Measurements from ENCODE around the gene TMEM129.
"Not testable (repeated sequence)": the region's sequence is repeated elsewhere in the genome, so short reads cannot be mapped to it uniquely, and the experiment has no call there.

TMEM129 gene

DNA sequence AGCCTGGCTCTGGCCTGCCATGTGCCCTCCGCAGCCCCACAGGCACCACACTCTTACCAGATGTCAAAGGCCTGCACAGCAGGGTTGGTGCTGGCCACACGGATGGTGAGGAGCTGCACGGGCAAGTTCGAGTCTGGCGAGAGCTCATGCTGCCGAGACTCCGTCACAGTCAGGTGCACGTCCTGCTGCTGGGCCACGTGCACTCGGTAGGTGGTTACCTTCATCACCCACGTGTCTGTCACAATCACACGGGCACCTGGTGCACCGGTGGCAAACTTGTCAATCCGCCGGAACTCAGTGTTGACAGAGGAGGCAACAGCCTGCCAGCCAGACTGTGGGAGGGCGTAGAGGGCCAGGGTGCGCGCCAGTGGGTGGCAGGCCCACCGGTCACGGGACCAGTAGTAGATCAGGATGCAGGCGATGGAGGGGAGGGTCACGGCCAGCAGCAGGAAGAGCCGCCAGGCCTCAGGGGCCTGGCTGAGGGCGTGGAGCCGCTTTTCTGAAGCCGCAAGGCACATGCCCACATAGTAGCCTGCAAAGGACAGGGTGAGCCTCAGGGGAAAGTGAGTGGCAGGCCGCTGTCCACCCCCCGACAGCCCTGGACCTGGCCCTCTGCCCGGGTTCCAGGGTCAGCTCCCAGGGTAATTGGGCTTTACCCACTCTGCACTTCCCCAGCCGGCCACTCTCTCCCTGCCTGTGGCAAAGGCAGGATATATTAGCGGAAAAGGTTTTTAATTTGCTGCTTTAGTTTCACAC is 2.9 kb downstream of the TMEM129 start:
- no peak for DNase-seq

DNA sequence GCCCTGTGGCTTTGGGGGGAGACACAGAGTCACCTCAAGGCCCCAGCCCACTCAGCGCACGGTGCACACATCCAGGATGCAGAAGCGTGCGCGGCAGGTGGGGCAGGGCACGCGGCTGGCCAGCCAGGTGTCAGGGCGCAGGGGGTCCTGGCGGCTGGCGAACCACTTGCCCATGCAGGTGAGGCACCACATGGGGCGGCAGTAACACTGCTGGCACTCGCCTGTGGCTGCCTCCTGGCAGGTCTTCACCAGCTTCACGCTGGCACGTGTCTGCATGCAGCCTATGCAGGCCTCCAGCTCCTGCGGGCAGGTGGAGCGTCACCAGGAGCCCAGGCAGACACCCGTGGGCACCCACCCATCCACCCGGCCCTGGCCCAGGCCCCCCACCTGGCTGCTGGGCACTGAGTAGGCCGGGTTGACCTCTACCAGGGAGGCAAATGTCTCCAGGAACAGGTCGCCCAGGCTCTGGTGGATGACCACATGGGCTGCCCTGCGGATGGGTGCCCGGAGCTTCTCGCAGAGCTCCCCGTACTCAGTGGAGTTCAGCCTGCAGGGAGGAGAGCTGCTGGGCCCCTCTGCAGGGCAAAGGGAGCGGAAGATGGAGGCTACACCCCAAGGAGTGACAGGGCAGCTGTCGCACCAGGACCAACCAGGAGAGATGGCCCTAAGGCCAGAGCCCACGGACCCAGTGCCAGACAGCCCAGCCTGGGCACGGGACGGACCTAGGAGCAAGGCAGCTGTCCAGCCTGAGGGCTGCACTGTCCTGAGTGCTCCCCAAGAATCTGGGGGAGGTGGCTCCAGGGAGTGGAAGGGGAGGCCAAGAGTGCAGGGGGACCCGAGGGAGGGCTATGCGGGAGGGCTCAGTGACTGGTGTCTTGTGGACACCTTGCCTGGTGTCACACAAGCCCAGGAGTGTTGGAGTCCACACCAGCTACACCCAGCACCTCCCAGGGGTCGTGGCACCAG is 3.7 kb downstream of the TMEM129 start:
- DNase-seq = no peak

DNA sequence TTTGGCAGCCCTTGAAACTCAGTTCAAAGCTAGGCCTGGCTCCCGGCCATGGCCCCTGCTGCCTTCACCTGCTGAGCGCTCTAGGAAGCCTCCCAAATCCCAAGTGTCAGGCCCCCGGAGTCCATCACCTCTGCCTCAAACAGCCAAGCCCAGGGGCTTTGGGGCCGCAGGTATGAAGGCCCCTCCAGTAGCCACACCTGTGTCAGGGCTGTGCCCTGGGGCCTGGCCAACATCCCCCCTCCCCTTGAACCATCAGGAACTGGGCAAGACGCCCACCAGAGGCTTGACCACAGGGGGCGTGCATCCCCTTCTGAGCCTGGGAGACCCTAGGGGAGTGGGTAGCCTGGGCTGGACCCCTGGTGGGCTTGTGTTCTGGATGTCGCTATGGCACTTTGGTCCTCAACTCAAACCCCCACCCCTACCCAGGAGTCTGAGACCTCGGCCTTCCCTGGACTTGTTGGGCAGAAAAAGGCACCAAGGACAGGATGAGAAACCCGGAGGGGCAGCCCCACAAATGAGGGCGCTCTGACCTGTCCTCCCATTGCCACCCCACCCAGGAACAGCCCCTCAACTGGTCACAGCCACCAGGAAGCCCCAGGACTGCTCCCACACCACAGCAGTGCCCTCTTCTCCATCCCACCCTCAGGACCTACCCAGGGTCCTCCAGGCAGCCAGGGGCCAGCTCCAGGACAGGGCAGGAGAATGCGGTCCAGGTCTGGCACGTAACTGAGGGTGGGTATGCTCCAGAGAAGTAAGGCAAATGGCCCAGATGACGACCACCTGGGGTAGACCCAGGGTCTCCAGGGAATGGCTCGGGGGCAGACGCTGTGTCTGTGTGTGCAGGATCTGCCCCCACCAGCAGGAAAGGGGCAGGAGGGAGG is 4.8 kb downstream of the TMEM129 start:
- no peak for DNase-seq

- DNase-seq = no peak
Observed at GRCh38 chr4:1715002-1715758, 5.9 kb downstream of the TMEM129 start.

DNA sequence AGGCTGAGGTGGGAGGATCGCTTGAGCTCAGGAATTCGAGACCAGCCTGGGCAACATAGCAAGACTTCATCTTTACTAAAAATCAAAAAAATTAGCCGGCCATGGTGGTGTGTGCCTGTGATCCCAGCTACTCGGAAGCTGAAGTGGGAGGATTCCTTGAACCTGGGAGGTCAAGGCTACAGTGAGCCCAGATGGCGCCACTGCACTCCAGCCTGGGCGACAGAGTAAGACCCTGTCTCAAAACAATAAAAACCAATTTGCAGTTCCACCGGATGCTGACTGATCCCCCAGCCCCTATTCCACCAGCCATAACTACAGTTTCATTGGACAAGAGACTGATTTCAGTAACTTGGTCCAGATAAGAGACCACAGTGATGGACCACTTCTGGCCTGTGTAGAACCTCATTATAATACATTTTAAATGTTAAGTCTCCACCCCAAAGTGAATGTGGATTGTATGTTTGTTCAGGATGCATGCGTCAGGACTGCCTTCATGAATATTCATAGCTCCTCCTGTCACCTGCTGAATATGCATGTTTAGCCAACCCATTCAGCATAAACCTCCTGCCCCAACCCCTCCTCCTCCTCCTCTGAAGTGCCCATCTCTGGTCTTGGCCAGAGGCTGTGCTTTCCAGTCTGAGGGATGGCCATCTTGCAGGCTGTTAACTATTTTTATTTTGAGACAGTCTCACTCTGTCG is 6.7 kb downstream of the TMEM129 start:
- no peak for DNase-seq

DNA sequence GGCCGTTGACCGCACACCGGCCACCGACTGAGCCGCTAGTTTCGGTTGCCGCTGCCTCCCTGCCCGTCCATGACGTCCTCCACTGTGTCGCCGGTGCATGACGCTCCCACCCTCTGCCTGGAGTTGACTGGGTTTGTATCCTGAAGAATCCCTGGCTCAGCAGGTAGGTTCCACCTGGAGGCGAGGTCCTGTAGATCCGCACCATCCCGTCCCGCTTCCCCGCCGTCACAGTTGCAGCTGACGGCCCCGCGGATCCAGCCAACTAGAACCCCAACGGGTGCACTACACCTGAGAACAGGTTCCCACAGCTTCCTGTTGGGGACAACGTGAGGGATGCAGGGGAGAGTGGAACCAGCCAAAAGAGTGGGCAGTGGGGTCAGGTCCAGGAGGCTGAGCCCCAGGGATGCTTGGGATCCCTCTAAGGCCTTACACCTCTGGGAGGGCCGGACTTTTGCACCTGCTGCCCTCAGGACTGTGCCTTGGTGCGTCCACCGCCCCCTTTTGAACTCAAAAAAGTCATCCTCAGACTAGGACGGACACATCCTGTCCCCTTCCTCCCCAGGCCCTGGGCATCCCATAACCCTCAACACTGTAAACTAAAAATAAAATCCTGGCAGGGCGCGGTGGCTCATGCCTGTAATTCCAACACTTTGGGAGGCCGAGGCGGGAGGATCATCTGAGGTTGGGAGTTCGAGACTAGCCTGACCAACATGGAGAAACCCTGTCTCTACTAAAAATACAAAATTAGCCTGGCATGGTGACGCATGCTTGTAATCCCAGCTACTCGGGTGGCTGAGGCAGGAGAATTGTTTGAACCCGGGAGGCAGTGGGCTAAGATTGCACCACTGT is 7.9 kb downstream of the TMEM129 start:
- no peak for DNase-seq

GRCh38 chr4:1712216-1713002 is 8.7 kb downstream of the TMEM129 start, which contains the start of gene SLBP:
TSS of gene SLBP (minus strand) at chr4:1712319. CDS start at chr4:1712188, 131 bp downstream.
- DNase-seq = peak; percentile 71

DNA sequence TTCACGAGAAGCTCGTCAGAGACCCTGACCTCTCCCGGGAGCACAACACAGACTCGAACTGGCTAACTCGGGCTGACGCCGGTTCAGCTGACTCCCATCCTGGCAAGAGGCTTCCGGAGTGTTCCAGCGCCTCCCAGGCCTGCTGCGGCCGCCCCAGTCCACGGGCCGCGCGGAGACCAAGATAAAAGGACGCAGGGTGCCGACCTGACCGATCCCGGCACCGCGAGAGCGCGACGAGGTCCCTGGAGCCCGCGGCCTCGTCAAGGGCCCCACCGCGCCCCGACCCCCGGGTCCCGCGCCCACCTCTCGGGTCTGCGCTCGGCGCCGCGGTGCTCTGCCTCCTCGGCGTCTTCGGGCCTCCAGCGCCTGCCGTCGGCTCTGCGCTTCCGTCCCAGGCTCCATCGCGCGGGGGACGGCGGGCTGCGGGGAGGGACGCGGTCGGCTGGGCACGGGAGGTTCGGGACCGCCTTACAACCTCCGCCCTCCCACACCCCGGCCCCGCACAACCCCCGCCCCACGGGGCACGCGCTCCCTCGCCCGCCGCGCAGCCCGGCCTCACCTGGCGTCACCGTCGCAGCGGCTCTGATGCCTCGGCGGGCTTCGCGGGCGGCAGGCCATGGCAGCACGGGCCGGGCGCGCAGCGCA is 9.4 kb downstream of the TMEM129 start:
- no peak for DNase-seq

DNA sequence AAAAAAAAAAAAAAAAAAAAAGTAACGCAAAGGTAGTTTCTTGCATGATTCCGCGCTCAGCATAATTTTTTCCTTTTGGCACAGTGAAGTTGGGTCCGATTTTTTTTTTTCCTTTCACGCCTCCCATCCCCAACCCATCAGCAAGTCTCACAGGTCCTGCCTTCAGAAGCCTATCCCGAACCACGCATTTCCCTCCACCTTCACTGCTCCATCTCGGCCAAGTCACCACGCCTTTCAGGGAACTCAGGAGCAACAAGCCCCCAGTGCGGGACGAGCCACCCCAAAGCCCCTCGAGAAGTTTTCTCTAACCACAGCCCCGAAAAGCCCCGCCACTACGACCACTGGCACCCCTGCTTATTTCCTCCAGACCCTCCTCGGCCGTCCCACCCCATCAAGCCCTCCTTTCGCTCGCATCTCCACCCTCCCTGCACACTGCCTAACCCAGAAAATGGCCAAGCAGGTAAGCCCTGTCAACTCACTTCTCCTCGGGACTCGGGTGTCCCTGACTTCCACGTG is 10.0 kb downstream of the TMEM129 start:
- no peak for DNase-seq

DNA sequence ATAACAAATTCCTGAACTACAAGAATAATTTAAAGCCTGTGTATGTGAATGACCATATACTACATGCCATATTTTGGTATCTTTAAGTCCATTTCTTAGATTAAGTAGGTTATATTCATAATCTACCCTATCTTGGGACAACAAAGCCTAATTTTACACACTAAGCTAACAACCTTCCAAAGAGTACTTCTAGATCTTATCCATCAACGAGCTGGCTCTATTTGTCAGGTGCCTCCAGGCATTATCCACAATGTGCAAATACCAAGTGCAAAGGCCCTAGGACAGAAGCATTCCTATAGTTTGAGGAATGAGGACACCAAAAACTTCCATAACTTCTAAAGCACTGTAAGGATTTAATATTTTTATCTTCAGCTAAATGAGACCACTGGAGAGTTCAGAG is 12.5 kb downstream of the TMEM129 start:
- no peak for DNase-seq

- no peak for DNase-seq
Observed at GRCh38 chr4:1706358-1706757, 14.8 kb downstream of the TMEM129 start.

DNA sequence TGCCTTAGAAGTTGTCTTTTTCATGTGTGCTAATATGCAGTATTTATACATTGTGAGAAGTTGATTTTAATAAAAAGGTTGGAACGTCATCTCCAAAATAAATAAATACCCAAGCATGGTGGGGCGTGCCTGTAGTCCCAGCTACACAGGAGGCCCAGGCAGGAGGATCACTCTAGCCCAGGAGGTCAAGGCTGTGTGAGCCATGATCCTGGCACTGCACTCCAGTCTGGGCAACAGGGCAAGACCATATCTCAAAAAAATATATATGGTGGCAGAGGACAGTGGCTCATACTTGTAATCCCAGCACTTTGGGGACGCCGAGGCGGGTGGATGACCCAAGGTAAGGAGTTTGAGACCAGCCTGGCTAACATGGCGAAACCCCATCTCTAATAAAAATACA is 15.4 kb downstream of the TMEM129 start:
- no peak for DNase-seq

- no peak for DNase-seq
Observed at GRCh38 chr4:1703867-1704266, 17.3 kb downstream of the TMEM129 start.

DNA sequence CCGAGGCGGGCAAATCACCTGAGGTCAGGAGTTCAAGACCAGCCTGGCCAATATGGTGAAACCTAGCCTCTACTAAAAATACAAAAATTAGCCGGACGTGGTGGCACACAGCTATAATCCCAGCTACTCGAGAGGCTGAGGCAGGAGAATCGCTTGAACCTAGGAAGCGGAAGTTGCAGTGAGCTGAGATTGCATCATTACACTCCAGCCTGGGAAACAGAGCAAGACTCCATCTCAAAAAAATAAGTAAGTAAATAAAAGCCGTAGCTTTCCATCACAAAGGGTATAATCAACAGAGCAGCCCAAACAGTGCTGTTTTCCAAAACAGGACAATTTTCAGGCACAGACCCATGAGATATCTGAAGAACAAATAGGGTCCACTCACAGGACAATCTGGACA is 19.5 kb downstream of the TMEM129 start:
- DNase-seq = not testable (repeated sequence)

DNA sequence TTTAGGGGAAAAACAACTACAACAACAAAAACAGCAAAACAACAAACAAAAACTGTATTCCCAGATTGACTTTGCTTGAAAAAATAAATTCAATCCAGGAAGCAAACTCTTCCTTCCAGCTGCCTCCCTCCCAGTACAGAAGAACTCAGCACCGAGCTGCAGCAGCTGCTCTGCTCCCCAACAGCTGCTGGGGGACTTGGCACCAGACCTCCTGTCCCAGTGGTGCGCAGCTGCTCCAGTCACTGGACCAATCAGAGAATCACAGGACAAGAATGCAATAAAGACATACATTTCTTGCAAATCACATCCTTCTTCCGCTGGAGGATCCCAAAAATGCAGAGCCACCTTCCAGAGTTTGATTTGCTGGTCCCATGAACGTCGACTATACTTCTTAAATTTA is 25.2 kb downstream of the TMEM129 start:
- no peak for DNase-seq

GRCh38 chr4:1693131-1693896 is 27.8 kb downstream of the TMEM129 start:
- no peak for DNase-seq

DNA sequence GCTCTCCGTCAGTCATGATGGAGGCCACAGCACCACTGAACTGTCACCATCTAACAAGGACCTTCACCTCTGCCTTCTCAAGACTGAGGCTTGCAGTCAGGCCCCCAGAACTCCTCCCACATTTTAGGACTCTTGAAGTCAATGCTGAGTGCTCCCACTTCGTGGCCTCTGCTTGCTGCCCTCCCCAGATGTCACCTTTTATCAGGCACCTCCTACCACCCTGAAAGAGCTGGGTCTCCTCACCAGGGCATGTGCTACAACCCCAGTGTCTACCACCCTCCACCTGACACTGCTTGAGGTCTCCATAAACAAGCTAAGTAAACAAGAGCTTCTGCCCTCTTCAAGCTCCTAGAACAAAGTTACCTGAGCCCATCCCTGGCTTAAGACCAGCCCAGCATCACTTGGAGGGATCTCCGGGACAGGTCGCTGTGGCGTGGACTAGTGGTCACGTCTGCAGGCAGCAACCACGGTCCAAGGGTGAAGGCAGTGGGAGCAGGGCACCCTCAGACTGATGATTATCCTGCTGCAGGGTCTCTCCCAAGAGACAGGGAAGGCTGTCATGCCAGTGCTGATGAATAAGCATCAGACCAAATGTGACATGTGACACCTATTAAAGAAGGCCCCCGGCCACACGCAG is 29.3 kb downstream of the TMEM129 start:
- no peak for DNase-seq

DNA sequence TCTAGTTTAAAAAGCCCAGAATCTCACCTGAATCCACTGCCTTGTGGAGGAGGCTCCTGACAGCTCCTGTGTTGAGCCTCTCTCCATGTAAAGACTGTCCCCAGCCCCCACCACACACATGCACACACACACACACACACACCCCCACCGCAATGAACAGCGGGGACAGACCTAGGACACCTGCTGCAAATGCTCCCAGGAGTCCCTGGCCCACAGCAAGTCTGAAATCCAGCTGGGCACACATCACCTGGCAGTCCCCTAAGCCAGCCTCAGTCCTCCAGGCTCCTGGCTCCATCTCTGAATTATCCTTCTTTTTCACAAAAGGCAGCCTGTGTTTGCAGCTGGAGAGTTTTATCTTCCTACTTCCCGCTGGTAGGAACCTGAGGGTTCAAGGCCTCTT is 30.4 kb downstream of the TMEM129 start:
- DNase-seq = no peak

All from NCI-H1436 treated with DMSO at 0.1 percent for 48 hours (cell line).